HEK293 (cell line): ENCODE data around the gene TAS1R2.

Experiments used
- CTCF ChIP-seq: fragments of 450-650 bp; formaldehyde crosslinking; IDR thresholded peaks from 2 replicates; pipeline ENCODE4 v1.5.1; 2016; ENCODE audit warnings: missing biosample characterization, missing genetic modification characterization
- HOXA7 ChIP-seq: sonication (generic); formaldehyde crosslinking; IDR thresholded peaks from 2 replicates; pipeline ENCODE4 v1.8.1; 2022; ENCODE audit warnings: missing genetic modification reagents, borderline replicate concordance
- MEIS1 ChIP-seq: sonication (generic); formaldehyde crosslinking; IDR thresholded peaks from 2 replicates; pipeline ENCODE4 v1.8.1; 2022; ENCODE audit warnings: missing genetic modification reagents, mild to moderate bottlenecking, borderline replicate concordance
- TCF7L2 ChIP-seq: IDR thresholded peaks from 2 replicates; pipeline ENCODE4 v1.6.1; 2011; ENCODE audit warnings: low read depth, mild to moderate bottlenecking, inconsistent platforms, low read length, moderate library complexity, borderline replicate concordance
- ZFP41 ChIP-seq: fragments of 450-650 bp; formaldehyde crosslinking; IDR thresholded peaks from 2 replicates; pipeline ENCODE4 v1.5.1; 2016; ENCODE audit warnings: missing biosample characterization, missing genetic modification characterization, borderline replicate concordance
- ZNF114 ChIP-seq: fragments of 450-650 bp; formaldehyde crosslinking; IDR thresholded peaks from 2 replicates; pipeline ENCODE4 v1.5.0; 2017; ENCODE audit warnings: missing biosample characterization, missing genetic modification characterization
- ZNF175 ChIP-seq: fragments of 450-650 bp; formaldehyde crosslinking; IDR thresholded peaks from 2 replicates; pipeline ENCODE4 v1.5.1; 2016; ENCODE audit warnings: missing biosample characterization, missing genetic modification characterization
- ZNF510 ChIP-seq: fragments of 450-650 bp; formaldehyde crosslinking; IDR thresholded peaks from 2 replicates; pipeline ENCODE4 v1.5.1; 2018; ENCODE audit warnings: mild to moderate bottlenecking, missing genetic modification characterization, missing biosample characterization; ENCODE audit not compliant: insufficient replicate concordance
- ZNF513 ChIP-seq: fragments of 450-650 bp; IDR thresholded peaks from 2 replicates; pipeline ENCODE4 v1.5.1; 2018; ENCODE audit warnings: missing biosample characterization, missing genetic modification characterization
- ZNF596 ChIP-seq: fragments of 450-650 bp; IDR thresholded peaks from 2 replicates; pipeline ENCODE4 v1.5.0; 2018; ENCODE audit warnings: missing biosample characterization, mild to moderate bottlenecking, missing genetic modification characterization, moderate library complexity
- ZNF747 ChIP-seq: fragments of 450-650 bp; formaldehyde crosslinking; IDR thresholded peaks from 2 replicates; pipeline ENCODE4 v1.5.1; 2016; ENCODE audit warnings: missing biosample characterization, missing genetic modification characterization
- TF ChIP-seq, protein P1 (sequence below): fragments of 450-650 bp; formaldehyde crosslinking; IDR thresholded peaks from 2 replicates; pipeline ENCODE4 v1.5.1; 2016; ENCODE audit warnings: missing biosample characterization, missing genetic modification characterization

DNA sequence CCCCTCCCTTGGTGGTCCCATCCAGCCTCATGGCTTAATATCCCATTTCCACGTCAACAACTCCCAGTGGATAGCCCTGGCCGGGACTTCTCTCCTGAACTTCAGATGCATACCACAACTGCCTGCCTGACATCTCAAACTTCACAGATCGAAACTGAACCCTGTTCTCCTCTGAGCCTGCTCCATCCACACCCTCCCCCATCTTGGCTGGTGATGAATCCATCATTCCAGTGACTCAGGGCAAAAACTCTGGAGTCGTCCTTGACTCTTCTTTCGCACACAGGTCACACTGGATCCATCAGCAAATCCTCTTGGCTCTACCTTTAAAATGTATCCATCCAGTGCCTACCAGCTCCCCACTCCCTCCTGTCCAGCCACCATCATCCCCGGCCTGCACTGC lies 3.9 kb downstream of the TAS1R2 start:
- TF ChIP-seq, protein P1, sequence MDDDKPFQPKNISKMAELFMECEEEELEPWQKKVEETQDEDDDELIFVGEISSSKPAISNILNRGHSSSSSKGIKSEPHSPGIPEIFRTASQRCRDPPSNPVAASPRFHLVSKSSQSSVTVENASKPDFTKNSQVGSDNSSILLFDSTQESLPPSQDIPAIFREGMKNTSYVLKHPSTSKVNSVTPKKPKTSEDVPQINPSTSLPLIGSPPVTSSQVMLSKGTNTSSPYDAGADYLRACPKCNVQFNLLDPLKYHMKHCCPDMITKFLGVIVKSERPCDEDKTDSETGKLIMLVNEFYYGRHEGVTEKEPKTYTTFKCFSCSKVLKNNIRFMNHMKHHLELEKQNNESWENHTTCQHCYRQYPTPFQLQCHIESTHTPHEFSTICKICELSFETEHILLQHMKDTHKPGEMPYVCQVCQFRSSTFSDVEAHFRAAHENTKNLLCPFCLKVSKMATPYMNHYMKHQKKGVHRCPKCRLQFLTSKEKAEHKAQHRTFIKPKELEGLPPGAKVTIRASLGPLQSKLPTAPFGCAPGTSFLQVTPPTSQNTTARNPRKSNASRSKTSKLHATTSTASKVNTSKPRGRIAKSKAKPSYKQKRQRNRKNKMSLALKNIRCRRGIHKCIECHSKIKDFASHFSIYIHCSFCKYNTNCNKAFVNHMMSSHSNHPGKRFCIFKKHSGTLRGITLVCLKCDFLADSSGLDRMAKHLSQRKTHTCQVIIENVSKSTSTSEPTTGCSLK (tag by site-specific recombination) = no peak
- TF ChIP-seq CTCF (tag by site-specific recombination) (no peak), ZNF596 (no peak), ZFP41 (tag by site-specific recombination) (no peak), TCF7L2 (no peak), HOXA7 (CRISPR knock-in tag) (no peak), MEIS1 (CRISPR knock-in tag) (no peak), ZNF114 (no peak), ZNF510 (tag by site-specific recombination) (no peak), ZNF513 (no peak), ZNF747 (tag by site-specific recombination) (no peak), ZNF175 (tag by site-specific recombination) (no peak)
